GM10248 (cell line): ENCODE data around the gene RABAC1.
A peak's percentile ranks its signal among the peaks of the same experiment; 100 is the strongest.

ENCODE experiments used
- CTCF ChIA-PET: fragments of 300-600 bp; sonication (Branson Sonifier 250); formaldehyde crosslinking; extraction: SDS; loops from one replicate; lab custom pipeline; 2021; ENCODE audit warnings: antibody characterized with exemption; lab: Yijun Ruan, JAX
- POLR2A ChIA-PET: fragments of 350-650 bp; sonication (Branson Sonifier 250); formaldehyde crosslinking; extraction: SDS; loops from one replicate; lab custom pipeline; 2020; ENCODE audit warnings: antibody characterized with exemption; lab: Yijun Ruan, JAX
- DNase-seq: peaks from one replicate; pipeline ENCODE4 v3.0.0; 2012; ENCODE audit errors: extremely low spot score
- TF ChIP-seq, protein P1 (sequence below): IDR thresholded peaks from 2 replicates; pipeline ENCODE4 v1.5.1; 2012; ENCODE audit warnings: mild to moderate bottlenecking, low read depth; ENCODE audit errors: extremely low read depth, missing control alignments, control extremely low read depth

RABAC1 gene

DNA sequence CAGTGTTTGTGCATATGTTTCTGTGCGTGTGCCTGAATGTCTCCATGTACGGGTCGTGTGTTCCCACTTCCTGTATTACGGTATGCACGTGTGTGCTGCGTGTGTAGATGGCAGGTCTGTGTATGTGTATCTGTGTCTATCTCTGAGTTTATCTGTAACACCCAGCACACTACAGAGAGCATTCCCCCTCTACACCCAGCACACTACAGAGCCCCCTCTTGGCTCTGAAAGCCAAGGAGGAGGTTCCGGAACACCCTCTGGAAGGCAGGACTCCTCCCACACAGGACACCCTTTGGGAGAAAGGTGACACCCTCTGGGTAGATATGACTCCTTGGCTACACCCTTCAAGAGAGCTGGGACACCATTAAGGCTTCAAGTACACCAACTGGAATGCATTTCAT lies 28.8 kb downstream of the RABAC1 start:
- no peak for DNase-seq
- TF ChIP-seq, protein P1, sequence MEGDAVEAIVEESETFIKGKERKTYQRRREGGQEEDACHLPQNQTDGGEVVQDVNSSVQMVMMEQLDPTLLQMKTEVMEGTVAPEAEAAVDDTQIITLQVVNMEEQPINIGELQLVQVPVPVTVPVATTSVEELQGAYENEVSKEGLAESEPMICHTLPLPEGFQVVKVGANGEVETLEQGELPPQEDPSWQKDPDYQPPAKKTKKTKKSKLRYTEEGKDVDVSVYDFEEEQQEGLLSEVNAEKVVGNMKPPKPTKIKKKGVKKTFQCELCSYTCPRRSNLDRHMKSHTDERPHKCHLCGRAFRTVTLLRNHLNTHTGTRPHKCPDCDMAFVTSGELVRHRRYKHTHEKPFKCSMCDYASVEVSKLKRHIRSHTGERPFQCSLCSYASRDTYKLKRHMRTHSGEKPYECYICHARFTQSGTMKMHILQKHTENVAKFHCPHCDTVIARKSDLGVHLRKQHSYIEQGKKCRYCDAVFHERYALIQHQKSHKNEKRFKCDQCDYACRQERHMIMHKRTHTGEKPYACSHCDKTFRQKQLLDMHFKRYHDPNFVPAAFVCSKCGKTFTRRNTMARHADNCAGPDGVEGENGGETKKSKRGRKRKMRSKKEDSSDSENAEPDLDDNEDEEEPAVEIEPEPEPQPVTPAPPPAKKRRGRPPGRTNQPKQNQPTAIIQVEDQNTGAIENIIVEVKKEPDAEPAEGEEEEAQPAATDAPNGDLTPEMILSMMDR = no peak
- CTCF ChIA-PET = interaction anchor here (1.3 to 6.2 kb wide), 8 partner anchors 12 to 62 kb away, joined by 3 to 35 read pairs (median 4); partner anchors contain the start of genes CD79A and RABAC1
- POLR2A ChIA-PET = no interaction called here

DNA sequence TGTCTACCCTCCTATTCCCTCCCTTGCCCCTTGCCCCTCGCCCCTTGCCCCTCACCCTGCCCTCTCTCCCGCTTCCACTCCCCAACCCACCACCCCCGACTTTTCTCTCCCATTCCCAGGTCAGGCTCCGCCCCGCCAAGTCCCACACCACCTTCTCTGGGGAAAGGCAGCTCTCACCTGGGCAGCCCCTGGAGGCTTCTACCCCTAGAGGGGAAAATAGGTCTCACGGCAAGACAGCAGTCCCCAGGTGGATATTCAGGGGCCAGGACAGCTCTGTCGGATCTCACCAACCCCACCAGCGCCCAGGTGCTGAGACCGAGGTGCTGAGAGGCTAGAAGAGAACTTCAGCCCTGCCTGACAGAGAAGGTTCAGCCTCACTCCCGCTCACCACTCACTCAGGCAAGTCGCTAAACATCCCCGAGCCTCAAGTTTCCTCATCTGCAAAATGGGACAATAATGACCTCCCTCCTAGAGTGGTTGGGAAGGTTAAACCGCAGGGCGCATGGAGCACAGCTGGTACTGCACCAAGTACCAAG lies 29.5 kb downstream of the RABAC1 start:
- ChIA-PET CTCF (interaction anchor here (0.9 to 6.2 kb wide), 8 partner anchors 13 to 61 kb away, joined by 3 to 35 read pairs (median 4); partner anchors contain the start of genes CD79A and RABAC1), POLR2A (no interaction called here)
- DNase-seq = no peak
- TF ChIP-seq, protein P1 = no peak

DNA sequence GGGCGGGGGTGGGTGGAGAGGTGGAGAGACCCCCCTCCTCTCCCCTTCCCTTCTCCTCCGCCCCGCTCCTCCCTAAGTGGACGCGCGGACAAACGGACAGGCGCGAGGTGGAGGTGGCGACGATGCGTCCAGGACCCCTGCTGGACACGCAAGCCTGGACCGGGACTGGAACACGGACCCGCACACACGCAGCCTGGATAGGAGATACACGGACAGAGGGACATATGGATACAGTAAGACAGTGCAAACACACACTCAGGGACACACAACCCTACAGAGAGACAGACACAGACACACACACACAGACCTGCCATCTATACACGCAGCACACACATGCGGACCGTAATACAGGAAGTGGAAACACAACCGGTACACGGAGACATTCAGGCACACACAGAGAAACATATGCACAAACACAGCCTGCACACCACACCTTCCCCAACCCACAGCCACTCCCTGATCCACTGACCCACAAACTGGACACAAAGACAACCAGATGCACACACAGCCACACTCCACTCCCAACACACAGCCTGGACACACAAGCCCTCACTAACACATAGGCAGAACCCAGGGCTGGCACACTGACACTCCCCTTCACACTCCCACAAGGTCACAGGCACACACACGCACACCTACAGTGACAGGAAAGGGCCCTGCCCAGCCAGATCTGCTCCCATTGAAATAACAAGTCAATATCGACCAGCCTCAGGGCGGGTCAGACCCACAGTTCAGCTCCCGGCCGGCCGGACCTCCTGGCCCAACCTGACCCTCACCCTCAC lies 30.2 kb downstream of the RABAC1 start:
- TF ChIP-seq, protein P1 = no peak
- no peak for DNase-seq
- POLR2A ChIA-PET = no interaction called here
- CTCF ChIA-PET = interaction anchor here (0.9 to 6.2 kb wide), 8 partner anchors 8 to 60 kb away, joined by 3 to 35 read pairs (median 4); partner anchors contain the start of gene RABAC1

DNA sequence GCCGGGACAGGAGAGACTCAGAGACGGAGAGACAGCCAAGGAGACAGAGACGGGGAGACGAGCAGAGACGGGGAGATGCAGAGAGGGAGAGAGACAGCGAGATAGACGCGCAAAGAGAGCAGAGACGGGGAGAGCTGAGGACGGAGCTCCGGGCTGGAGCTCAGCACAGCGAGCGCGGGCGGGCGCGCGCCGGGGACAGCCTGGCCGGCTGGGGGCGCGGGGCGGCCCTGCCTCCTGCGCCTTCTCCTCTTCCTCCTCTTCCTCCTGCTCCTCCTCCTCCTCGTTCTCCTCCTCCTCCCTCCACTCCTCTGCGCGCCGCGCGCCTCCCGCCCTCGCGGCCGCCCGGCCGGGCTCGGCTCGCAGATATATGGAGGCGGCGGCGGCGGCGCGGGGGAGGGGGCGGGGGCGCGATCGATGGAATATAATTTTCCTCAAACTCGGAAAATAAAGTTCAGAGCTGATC lies 30.9 kb downstream of the RABAC1 start, which contains the start of gene ERFL:
TSS of gene ERFL (minus strand) at position 229 of the 463 bp plus-strand sequence. CDS start 15,530 bp downstream, outside the sequence.
- POLR2A ChIA-PET = interaction anchor here (1.1 kb wide), 1 partner anchor 41 kb away, joined by 4 read pairs; no protein-coding TSS in a partner anchor
- CTCF ChIA-PET = interaction anchor here (0.6 to 3.1 kb wide), 5 partner anchors 9 to 59 kb away, joined by 3 to 16 read pairs (median 4); partner anchors contain the start of gene RABAC1
- DNase-seq = no peak
- TF ChIP-seq, protein P1 = peak; percentile 18

DNA sequence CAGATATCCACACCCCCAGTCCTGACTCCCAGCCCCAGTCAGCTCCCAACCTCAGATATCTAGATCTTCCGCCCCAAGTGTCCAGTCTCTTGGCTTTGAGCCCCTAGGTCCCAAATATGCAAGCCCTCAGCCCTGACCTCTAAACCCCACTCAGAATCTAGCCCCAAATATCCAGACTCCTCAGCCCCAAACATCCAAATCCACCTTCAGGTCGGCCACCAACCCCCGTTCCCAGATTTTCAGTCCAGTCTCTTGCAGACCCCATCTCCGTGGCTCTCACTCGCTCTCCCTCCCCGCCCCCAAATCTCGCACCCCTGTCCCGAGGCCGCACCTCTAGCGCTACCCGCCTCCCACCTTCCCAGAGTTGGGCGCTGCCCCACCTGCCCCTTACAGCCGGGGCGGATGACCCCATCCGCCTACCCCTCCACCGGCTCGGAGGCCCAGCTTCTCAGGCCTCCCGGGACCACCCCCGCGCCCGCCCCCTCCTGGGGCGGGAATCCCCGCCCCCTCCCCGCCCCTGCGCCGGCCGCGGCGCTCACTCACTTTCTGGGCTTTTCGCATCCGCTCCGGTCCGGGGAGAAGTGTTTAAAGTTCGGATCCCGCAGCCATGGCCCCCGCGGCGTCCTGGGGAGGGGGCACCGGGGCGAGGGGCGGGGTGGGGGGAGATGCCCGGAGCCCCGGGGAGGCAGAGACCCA lies 31.5 kb downstream of the RABAC1 start:
- TF ChIP-seq, protein P1 = no peak
- DNase-seq = no peak
- CTCF ChIA-PET = interaction anchor here (0.6 to 3.1 kb wide), 5 partner anchors 10 to 59 kb away, joined by 3 to 16 read pairs (median 4); partner anchors contain the start of gene RABAC1
- POLR2A ChIA-PET = interaction anchor here (1.1 kb wide), 1 partner anchor 41 kb away, joined by 4 read pairs; no protein-coding TSS in a partner anchor
